GM12878 (cell line): ENCODE measurements around the gene ING3. TPM values are rescaled to one million over a fixed set of nuclear protein-coding genes. Genes with fewer than 3 reads are reported as not detected.

Experiments
- ATAC-seq: fragments of 200-7000 bp; cut with Tn5 transposase; 3 replicates; pipeline ENCODE4 v1.9.1; 2020; ENCODE audit warnings: mild to moderate bottlenecking, moderate library complexity
- BruUV-seq: library from RNA; stranded (reverse); fragments of 400-500 nt; replicated peaks from 2 replicates; lab custom pipeline; 2021; lab: Mats Ljungman, UMichigan
- CTCF ChIA-PET: fragments of 300-600 bp; sonication (Branson Sonifier 250); formaldehyde crosslinking; extraction: SDS; loops from one replicate; lab custom pipeline; 2021; ENCODE audit warnings: inconsistent platforms; lab: Yijun Ruan, JAX
- POLR2A ChIA-PET: fragments of 350-600 bp; formaldehyde crosslinking; extraction: SDS; loops from one replicate; lab custom pipeline; 2021; ENCODE audit warnings: inconsistent platforms; lab: Charles Lee
- RAD21 ChIA-PET: fragments of 300-600 bp; sonication (Branson Sonifier 250); formaldehyde crosslinking; loops from one replicate; lab custom pipeline; 2023; ENCODE audit warnings: antibody characterized with exemption; ENCODE audit not compliant: unreplicated experiment; lab: Charles Lee
- SMC1A ChIA-PET: fragments of 300-600 bp; sonication (Branson Sonifier 250); formaldehyde crosslinking; loops from one replicate; lab custom pipeline; 2023; ENCODE audit not compliant: unreplicated experiment, uncharacterized antibody; lab: Charles Lee
- DNase-seq: peaks from one replicate; pipeline ENCODE4 v3.0.0-alpha.2; 2011; ENCODE audit warnings: low read depth, low spot score
- FAIRE-seq: peaks from 3 replicates; lab custom pipeline; 2011; peaks lifted over from hg19 to GRCh38; lab: Jason Lieb, UNC
- H2AFZ ChIP-seq: 2 replicates; pipeline ENCODE4 v1.6.0; 2011; ENCODE audit warnings: low read depth, low read length, control low read depth; ENCODE audit not compliant: control insufficient read depth
- H3K27ac ChIP-seq: 2 replicates; pipeline ENCODE4 v1.5.1; 2011; ENCODE audit warnings: control low read depth; ENCODE audit not compliant: control insufficient read depth, insufficient read depth
- H3K27me3 ChIP-seq, 2 experiments: replicated peaks in 1 of 2; 2 replicates each; pipeline versions ENCODE4 v1.6.0 to v1.6.1; 2011; ENCODE audit warnings: low read length in 1 of 2; ENCODE audit not compliant: control insufficient read depth in 2 of 2, insufficient read depth in 2 of 2
- H3K36me3 ChIP-seq, 2 experiments: 2 replicates each; pipeline ENCODE4 v1.5.1; 2011; ENCODE audit warnings: low read length in 1 of 2; ENCODE audit not compliant: control insufficient read depth in 2 of 2, insufficient read depth in 2 of 2
- H3K4me1 ChIP-seq: 2 replicates; pipeline ENCODE4 v1.6.1; 2011; ENCODE audit warnings: mild to moderate bottlenecking, low read length, moderate library complexity, mixed read lengths; ENCODE audit not compliant: control insufficient read depth, insufficient read depth
- H3K4me2 ChIP-seq: 2 replicates; pipeline ENCODE4 v1.6.0; 2011; ENCODE audit warnings: control low read depth; ENCODE audit not compliant: control insufficient read depth, insufficient read depth
- H3K4me3 ChIP-seq: fragments of 200-600 bp; sonication (generic); 2 replicates; pipeline ENCODE4 v1.5.1; 2016
- H3K79me2 ChIP-seq: 2 replicates; pipeline ENCODE4 v1.6.0; 2011; ENCODE audit warnings: low read length; ENCODE audit not compliant: control insufficient read depth, insufficient read depth
- H3K9ac ChIP-seq: 2 replicates; pipeline ENCODE4 v1.8.0; 2011; ENCODE audit warnings: low read length, control low read depth, mixed read lengths; ENCODE audit not compliant: control insufficient read depth, insufficient read depth
- H3K9me3 ChIP-seq: replicated peaks from 3 replicates; pipeline ENCODE4 v1.5.1; 2011; ENCODE audit warnings: mild to moderate bottlenecking, low read length; ENCODE audit not compliant: control insufficient read depth, insufficient read depth
- H4K20me1 ChIP-seq: 2 replicates; pipeline ENCODE4 v1.6.0; 2011; ENCODE audit not compliant: control insufficient read depth, insufficient read depth
- ATF3 ChIP-seq: IDR thresholded peaks from 2 replicates; pipeline ENCODE4 v1.6.1; 2011; ENCODE audit warnings: low read depth, mild to moderate bottlenecking, low read length, moderate library complexity, borderline replicate concordance; ENCODE audit errors: extremely low read depth
- BACH1 ChIP-seq: fragments of 450-650 bp; IDR thresholded peaks from 2 replicates; pipeline ENCODE4 v1.6.1; 2017; ENCODE audit warnings: mild to moderate bottlenecking, borderline replicate concordance
- CBX3 ChIP-seq: fragments of 200-600 bp; sonication (generic); IDR thresholded peaks from 2 replicates; pipeline ENCODE4 v1.6.1; 2016; ENCODE audit warnings: low read depth, borderline replicate concordance
- CUX1 ChIP-seq: IDR thresholded peaks from 2 replicates; pipeline ENCODE4 v1.6.1; 2012; ENCODE audit warnings: improper control_type of control experiment, low read depth, low read length; ENCODE audit not compliant: insufficient replicate concordance
- E4F1 ChIP-seq: fragments of 450-650 bp; IDR thresholded peaks from 2 replicates; pipeline ENCODE4 v1.6.1; 2018; ENCODE audit warnings: borderline replicate concordance, mild to moderate bottlenecking; ENCODE audit not compliant: partially characterized antibody
- HCFC1 ChIP-seq: fragments of 150-350 bp; IDR thresholded peaks from 2 replicates; pipeline ENCODE4 v1.6.1; 2014; ENCODE audit warnings: low read length
- IKZF1 ChIP-seq: fragments of 450-650 bp; conservative IDR thresholded peaks from 2 replicates; pipeline ENCODE4 v1.6.1; 2017; ENCODE audit warnings: antibody characterized with exemption, mild to moderate bottlenecking
- NFXL1 ChIP-seq: fragments of 450-650 bp; IDR thresholded peaks from 2 replicates; pipeline ENCODE4 v1.6.1; 2017; ENCODE audit warnings: antibody characterized with exemption, mild to moderate bottlenecking, borderline replicate concordance
- PAX8 ChIP-seq: fragments of 450-650 bp; IDR thresholded peaks from 2 replicates; pipeline ENCODE4 v1.6.1; 2017; ENCODE audit warnings: mild to moderate bottlenecking, moderate library complexity
- PKNOX1 ChIP-seq: fragments of 450-650 bp; IDR thresholded peaks from 2 replicates; pipeline ENCODE4 v1.6.1; 2016; ENCODE audit warnings: mild to moderate bottlenecking
- SPI1 ChIP-seq: IDR thresholded peaks from 2 replicates; pipeline ENCODE4 v1.6.1; 2011; ENCODE audit warnings: low read depth, mild to moderate bottlenecking, low read length, moderate library complexity, borderline replicate concordance; ENCODE audit not compliant: insufficient read depth
- WRNIP1 ChIP-seq: IDR thresholded peaks from 2 replicates; pipeline ENCODE4 v1.6.1; 2011; ENCODE audit warnings: low read depth, low read length, improper control_type of control experiment, borderline replicate concordance
- in situ Hi-C: fragments of 300-500 bp; cut with MboI; formaldehyde crosslinking; loops from 9 replicates; pipeline ENCODE4 v1.14.3; 2018; ENCODE audit warnings: mixed read lengths
- intact Hi-C: fragments of 100-400 bp; cut with micrococcal nuclease; formaldehyde crosslinking; loops from one replicate; pipeline ENCODE4 v1.14.2; 2022; ENCODE audit not compliant: unreplicated experiment
- polyA plus RNA-seq, 11 experiments: library from polyadenylated mRNA; depleted of rRNA in 4 of 11; unstranded in 6 of 11; stranded (reverse) in 5 of 11; fragments of >200 nt; fragmentation: Nextera tagmentation in 4 of 11; fragmentation: Illumina TruSeq in 1 of 11; extraction: Ambion mirVana in 4 of 11; extraction: Trizol in 1 of 11; gene quantifications; 1 replicate in 1 of 11; 2 replicates in 10 of 11; pipeline versions ENCODE4 v1.2.1 to v1.2.3, GENCODE V29; 2011 to 2016; ENCODE audit warnings: inconsistent platforms in 2 of 11, missing spikeins in 2 of 11, low read depth in 1 of 11
- total RNA-seq, 4 experiments: library from RNA; depleted of rRNA in 3 of 4; stranded (reverse); fragments of >200 nt in 3 of 4; fragmentation: Illumina TruSeq in 1 of 4; extraction: Trizol in 1 of 4; gene quantifications; 2 replicates each; pipeline versions ENCODE4 v1.2.1 to v1.2.3, GENCODE V29; 2013 to 2021

Gene ING3
- total and polyA plus RNA-seq, 10 of the 15 experiments (the other 5 are each of a cell fraction or from before 2014, with no cell fraction given), result 12.1 to 60.8 (median 28.8) TPM

GRCh38 chr7:120944826-120945562 lies 5.6 kb upstream of the ING3 start (continued):
- TF ChIP-seq E4F1 (no peak), NFXL1 (no peak), PAX8 (no peak), ATF3 (no peak)

GRCh38 chr7:120947980-120948379 lies 2.6 kb upstream of the ING3 start:
- FAIRE-seq, result no peak
- H3K27me3 ChIP-seq, result no peaks in the 10 kb centered on the region
- RAD21 ChIA-PET, result interaction anchor here (0.8 to 1.7 kb wide), 3 partner anchors 48 to 156 kb away, joined by 3 to 7 read pairs (median 3); no protein-coding TSS in a partner anchor
- H3K36me3 ChIP-seq, result no peaks in the 10 kb centered on the region
- DNase-seq, result no peak
- H3K9ac ChIP-seq, result no peak overlapping the region
- no peak for ATAC-seq
- CTCF ChIA-PET, result interaction anchor here (0.7 to 2.1 kb wide), 6 partner anchors 12 to 985 kb away, joined by 3 to 17 read pairs (median 4); no protein-coding TSS in a partner anchor
- H3K4me2 ChIP-seq, result no peak overlapping the region
- 0 out of 2 replicates have a peak, but pooled peaks cover 5% of the 10 kb centered on the region for H3K4me1 ChIP-seq
- no peaks in the 10 kb centered on the region for H4K20me1 ChIP-seq
- H3K4me3 ChIP-seq, result no peak overlapping the region
- in situ Hi-C loops (no loop called here), intact Hi-C loops (no loop called here)
- H3K79me2 ChIP-seq, result peaks cover 22% of the 10 kb centered on the region
- H3K9me3 ChIP-seq, result no peaks in the 10 kb centered on the region
- H2AFZ ChIP-seq, result no peak overlapping the region
- BruUV-seq, result no TSS peak
- SMC1A ChIA-PET, result interaction anchor here (0.7 to 1.9 kb wide), 9 partner anchors 14 to 191 kb away, joined by 3 to 11 read pairs (median 4); no protein-coding TSS in a partner anchor
- H3K27ac ChIP-seq, result no peak overlapping the region
- POLR2A ChIA-PET, result interaction anchor here (1.2 kb wide), 1 partner anchor 110 kb away, joined by 3 read pairs; no protein-coding TSS in a partner anchor
- TF ChIP-seq SPI1, result no peak
- TF ChIP-seq WRNIP1, result no peak
- TF ChIP-seq IKZF1, result no peak
- no peak for TF ChIP-seq CUX1
- no peak for TF ChIP-seq CBX3
- TF ChIP-seq BACH1, result no peak
- TF ChIP-seq HCFC1, result no peak
- TF ChIP-seq PKNOX1, result no peak
